Activated CD4-positive, CD25-positive, alpha-beta regulatory T cell treated with anti-CD3 and anti-CD28 coated beads, Interleukin-2, amount 50 U/mL, for 24 hours (primary cell): ENCODE measurements around the gene OPCML.

ENCODE experiments used
- ATAC-seq, 2 donors: fragments of 150-1000 bp; cut with Tn5 transposase; one replicate each; pipeline ENCODE4 v1.10.0; 2021; ENCODE audit warnings: mild to moderate bottlenecking in 1 of 2, moderate library complexity in 1 of 2

OPCML gene

GRCh38 chr11:132704781-132705375, 827.4 kb downstream of the OPCML start:
- no peak for ATAC-seq

GRCh38 chr11:132692891-132693290, 839.4 kb downstream of the OPCML start:
- no peak for ATAC-seq

GRCh38 chr11:132691848-132692550, 840.3 kb downstream of the OPCML start:
- ATAC-seq: no peak

GRCh38 chr11:132686886-132687285, 845.4 kb downstream of the OPCML start:
- no peak for ATAC-seq

DNA sequence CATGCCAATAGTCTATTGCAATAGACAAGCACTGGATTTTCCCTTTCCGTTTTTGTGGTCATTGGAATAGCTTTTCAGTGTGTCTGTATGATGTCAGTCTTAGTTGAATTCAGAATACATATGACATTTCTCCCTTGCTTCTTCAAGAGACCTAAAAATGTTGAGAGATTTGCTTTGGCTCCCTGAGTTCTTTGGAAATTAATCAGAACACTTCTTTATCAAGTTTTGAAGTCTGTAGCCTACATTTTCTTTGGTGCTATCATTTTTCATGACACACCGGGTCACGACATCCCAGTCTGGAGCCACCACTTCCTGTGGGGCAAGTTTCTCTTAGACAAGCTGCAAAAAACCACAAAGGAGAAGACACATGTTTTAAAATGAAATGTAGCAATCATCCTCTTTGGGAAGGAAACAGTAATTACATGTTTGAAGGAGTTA, 847.1 kb downstream of the OPCML start:
- ATAC-seq: no peak

DNA sequence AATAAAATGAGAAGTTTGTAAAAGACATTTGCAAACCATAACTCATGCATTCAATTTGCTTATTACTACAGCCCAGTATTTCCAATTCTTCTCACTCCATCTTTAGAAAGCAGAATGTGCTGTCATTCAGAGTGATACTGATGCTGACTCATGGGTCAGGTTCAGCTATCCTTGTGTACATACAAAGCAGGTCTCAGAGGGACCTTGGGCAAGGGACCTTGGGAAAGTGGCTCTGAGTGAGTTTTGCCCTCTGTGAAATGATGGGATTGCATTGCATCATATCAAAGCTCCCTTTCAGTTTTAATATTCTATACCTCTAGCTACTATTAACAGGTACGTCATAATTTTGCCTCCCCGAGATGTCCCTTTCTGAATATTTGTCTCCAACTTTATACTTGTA, 848.7 kb downstream of the OPCML start:
- no peak for ATAC-seq

DNA sequence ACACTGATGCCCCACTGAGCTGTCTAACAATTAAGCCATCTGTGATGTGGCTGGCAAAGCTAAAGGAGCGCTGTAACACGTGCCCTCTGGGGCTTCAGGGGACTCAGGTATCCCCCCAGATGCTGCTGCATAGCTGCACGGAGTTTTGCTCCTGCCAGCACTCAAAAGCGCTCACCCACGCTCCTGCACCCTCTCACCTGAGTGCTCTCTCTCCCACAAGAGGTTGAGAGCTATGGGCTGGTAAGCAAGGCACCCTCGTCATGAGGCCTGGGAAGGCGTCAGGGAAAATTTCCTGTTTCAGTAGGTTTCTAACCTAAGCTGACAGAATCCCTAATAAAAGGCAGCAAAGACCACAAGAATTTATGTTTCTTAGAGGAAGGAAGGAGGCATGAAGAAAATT, 850.3 kb downstream of the OPCML start:
- ATAC-seq: no peak

GRCh38 chr11:132680584-132680983, 851.7 kb downstream of the OPCML start:
- ATAC-seq: no peak

- ATAC-seq: no peak
Measured at GRCh38 chr11:132674151-132674550, 858.1 kb downstream of the OPCML start.

GRCh38 chr11:132671851-132672370, 860.4 kb downstream of the OPCML start:
- ATAC-seq: no peak

DNA sequence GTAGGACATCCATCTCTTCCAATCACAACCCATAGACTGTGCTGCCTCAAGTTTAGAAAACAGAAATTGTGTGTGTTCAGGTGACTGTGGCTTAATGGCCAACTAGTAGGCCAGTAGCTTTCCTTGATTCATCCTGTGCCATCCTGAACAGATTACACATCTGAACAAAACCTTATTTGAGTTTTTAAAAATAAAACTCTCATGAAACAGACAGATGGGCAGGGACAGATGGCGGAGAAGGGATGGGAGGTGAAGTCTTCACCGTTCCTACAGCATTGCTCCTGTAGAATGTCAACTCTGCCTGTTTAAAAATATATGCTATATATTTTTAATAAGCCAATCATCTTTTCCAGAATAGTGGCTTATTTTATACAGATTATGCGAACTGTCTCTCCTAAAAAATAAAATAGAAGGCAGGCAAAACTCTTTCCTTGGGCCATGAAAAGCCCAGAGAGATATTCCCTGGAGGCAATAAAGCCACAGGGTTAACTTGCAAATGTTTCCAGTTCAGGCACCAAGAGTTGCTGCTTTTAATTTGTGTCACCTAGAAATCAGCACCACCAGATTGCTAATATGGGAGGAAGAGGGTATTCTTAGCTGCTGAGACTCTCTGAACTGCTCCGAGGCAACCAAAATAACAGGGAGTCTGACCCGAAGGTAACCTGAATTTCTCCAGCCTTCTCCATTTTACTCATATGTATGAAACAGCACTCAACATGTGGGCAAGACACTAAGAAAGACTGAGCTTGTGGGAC, 861.2 kb downstream of the OPCML start:
- ATAC-seq: no peak

GRCh38 chr11:132669949-132670348, 862.4 kb downstream of the OPCML start:
- ATAC-seq: no peak

DNA sequence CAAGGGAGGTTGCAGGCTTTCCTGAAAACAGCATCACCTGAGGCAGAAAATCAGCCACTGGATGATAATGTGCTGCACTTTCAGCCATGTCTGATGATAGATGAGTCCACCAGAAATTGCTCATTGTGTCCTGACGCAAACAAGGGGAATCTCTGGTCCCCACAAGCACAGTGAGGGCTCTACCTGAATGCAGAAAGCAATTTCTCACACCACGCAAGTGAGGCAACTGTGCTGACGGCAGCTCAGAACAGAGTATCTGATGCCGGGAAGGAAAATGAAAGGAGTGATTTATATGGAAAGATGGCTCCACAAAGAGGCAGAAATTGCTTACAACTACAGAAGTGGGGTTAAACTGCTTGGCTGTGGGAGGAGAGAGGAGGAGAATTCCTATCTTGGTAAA, 867.1 kb downstream of the OPCML start:
- ATAC-seq: no peak

- ATAC-seq: no peak
Measured at GRCh38 chr11:132658696-132659095, 873.6 kb downstream of the OPCML start.

DNA sequence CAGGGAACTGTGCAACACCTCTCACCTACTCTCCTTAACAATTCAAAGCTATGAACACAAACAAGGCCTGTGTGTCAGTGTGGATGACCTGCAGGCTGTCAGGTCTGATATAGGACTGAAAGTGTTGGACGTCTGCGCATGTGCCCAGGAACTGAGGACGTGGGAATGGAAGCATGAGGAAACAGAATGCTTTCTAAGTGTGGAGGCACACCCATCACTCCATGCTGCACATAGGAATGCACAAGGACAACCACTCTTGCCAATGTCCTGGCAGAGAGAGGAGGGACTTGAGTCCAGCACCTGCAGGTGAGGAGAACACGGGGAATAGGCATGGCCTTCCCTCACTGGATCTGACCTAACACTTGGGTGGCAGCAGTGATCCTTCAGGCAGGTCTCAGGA, 874.3 kb downstream of the OPCML start:
- ATAC-seq: no peak

GRCh38 chr11:132655187-132655855, 877.0 kb downstream of the OPCML start:
- ATAC-seq: no peak

DNA sequence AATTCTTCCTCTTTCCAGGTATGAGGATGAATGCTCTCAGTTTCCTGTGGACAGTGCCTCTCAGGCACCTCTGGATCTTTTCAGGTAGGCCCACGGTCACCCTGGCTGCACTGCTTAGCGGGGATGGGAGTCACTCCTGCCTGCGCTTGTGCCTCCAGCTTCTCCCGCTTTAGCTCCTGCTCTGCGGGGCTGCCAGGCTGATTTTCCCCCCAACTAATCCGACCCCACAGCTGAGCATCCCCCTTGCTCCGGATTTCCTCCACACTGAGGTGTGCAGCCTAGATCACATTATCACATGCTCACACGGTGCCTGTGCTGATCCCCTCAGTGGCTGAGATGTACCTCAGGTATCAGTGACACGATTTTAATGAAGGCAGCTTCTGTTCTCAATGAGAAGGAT, 879.1 kb downstream of the OPCML start:
- no peak for ATAC-seq

DNA sequence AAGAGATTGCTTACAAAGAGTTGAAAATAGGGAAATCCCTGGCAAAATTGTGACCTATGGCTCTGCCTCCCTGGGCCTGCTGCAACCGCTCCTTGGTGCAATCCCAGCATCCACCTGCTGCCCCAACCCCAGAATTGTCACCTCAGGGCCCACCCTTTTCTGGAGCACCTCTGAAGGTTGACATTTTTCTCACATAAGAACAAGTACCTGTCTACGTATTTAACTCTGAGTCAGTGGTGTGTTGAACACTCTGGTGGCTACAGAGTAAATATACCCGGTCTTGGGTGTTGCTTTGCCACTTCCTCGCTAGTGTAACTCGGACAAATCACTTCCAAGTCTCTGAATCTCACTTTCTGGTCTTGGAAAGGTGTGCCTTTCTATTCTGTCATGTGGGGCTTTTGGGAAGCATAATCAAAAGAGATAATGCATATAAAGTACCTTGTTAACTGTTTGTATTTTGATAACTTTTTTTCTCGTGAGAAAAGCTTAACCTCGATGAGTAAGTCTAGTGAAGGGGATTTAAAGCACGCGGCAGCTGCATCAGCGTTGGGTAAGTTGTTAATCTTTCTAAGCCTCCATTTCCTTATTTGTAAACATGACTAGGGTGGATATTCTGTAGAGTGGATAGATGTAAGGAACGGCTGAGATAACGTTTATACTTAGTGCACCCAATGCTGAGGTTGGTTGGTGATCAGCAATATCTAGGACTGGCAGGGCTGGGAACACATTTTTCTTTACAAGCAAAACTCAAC, 881.2 kb downstream of the OPCML start:
- no peak for ATAC-seq

- ATAC-seq: no peak
Measured at GRCh38 chr11:132649277-132649676, 883.0 kb downstream of the OPCML start.

GRCh38 chr11:132648851-132649250, 883.5 kb downstream of the OPCML start:
- ATAC-seq: no peak

- ATAC-seq: no peak
Measured at GRCh38 chr11:132646890-132647289, 885.4 kb downstream of the OPCML start.

DNA sequence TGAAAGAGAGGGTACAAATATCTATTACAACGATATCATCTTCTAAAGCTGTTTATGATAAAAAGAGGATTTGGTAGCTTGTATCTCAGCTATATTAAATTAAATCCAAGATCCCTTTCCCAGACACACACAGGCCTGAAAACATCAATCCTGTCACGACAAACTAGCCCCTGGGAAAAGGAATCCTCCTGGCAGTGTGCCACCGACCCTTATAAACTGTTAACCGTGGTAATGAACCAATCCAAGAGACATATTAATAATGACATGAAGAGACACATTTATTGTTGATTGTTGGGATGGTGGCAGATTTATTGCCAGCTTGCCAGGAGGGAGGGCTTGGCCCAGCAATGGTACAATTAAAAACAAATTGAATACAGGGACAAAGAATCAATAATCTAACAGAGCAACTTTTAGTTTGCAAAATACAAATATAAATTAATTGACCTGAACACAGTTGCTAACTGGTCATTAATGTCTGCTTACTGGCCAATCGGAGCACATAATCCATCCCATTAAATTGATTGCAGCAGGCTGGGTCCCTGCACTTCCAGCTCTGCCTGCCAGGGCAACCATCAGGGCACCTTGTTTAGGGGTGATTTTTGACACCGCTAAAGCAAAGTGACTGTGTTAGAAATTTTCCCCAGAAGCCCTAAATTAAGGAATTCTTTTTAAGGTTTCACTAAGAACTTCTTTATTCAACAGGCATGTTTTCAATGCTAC, 887.6 kb downstream of the OPCML start:
- no peak for ATAC-seq
